ENCODE results near the gene MCM8.

The MCM8 gene

GRCh38 chr20:6034134-6034969, 83.9 kb downstream of the MCM8 start:
- Mint-ChIP-seq H3K27ac (peak overlapping the region; percentile 13), H3K27me3 (ENCODE audit: low read depth, poor library complexity) (no peaks in the 10 kb centered on the region), H3K36me3 (ENCODE audit: low read depth) (peaks cover 54% of the 10 kb centered on the region), H3K4me3 (no peak overlapping the region), H3K9me3 (no peaks in the 10 kb centered on the region), H3K4me1 (peaks cover 9% of the 10 kb centered on the region)
- no peak for TF ChIP-seq CTCF (IDR thresholded peaks at IDR 0.05)
- DNase-seq = no peak

GRCh38 chr20:6036213-6036612, 85.8 kb downstream of the MCM8 start:
- no peaks in the 10 kb centered on the region for H3K9me3 Mint-ChIP-seq
- TF ChIP-seq CTCF (IDR thresholded peaks at IDR 0.05) = no peak
- H3K27me3 Mint-ChIP-seq (ENCODE audit: low read depth, poor library complexity) = no peaks in the 10 kb centered on the region
- H3K36me3 Mint-ChIP-seq (ENCODE audit: low read depth) = peaks cover 63% of the 10 kb centered on the region
- peaks cover 9% of the 10 kb centered on the region for H3K4me1 Mint-ChIP-seq
- DNase-seq = no peak
- no peak overlapping the region for H3K4me3 Mint-ChIP-seq
- no peak overlapping the region for H3K27ac Mint-ChIP-seq

DNA sequence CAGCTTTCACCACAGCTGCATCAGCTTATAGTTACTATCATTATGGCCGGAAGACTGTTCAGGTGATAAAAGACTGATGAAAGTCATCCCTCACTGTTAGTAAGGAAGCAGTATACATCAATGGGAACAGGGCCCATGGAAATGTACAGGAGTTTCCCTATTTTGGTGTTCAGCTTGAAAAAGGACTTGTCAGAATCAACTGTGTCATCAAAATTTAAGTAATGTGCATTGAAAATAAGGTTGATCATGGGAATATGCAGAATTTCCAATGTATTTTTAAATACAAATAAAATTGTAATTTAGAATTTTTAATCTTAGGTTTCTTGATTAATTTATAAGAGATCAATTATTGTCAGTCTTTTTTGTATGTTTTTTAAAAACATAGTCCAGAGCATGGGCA, 86.6 kb downstream of the MCM8 start:
- Mint-ChIP-seq H3K36me3 (ENCODE audit: low read depth) (peaks cover 65% of the 10 kb centered on the region), H3K4me1 (peaks cover 8% of the 10 kb centered on the region), H3K9me3 (no peaks in the 10 kb centered on the region), H3K27ac (peak overlapping the region; percentile 16), H3K27me3 (ENCODE audit: low read depth, poor library complexity) (no peaks in the 10 kb centered on the region), H3K4me3 (no peak overlapping the region)
- DNase-seq = no peak
- TF ChIP-seq CTCF (IDR thresholded peaks at IDR 0.05) = no peak

DNA sequence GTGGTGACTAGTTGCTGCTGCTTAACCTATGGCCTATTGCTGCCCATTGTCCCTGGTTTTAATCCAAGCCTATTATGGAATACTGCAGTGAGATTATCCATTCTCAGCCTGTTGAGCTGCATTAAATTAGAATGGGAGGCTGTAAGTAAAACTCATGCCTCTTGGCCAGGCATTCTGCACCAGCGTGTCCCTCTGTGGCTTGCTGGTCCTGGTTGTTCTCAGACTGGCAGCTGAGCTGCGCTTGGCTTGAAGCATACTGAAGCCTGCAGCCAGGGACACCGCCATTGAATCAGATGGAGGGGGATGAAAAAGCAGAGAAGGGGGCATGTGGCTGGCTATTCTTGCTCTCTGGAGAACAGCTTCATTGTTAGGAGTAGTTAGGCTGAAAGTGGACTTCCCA, 87.8 kb downstream of the MCM8 start:
- no peak for TF ChIP-seq CTCF (IDR thresholded peaks at IDR 0.05)
- no peak for DNase-seq
- no peak overlapping the region for H3K4me3 Mint-ChIP-seq
- H3K27me3 Mint-ChIP-seq (ENCODE audit: low read depth, poor library complexity) = no peaks in the 10 kb centered on the region
- H3K9me3 Mint-ChIP-seq = no peaks in the 10 kb centered on the region
- peak overlapping the region; percentile 80 for H3K27ac Mint-ChIP-seq
- peaks cover 66% of the 10 kb centered on the region for H3K36me3 Mint-ChIP-seq (ENCODE audit: low read depth)
- no peaks in the 10 kb centered on the region for H3K4me1 Mint-ChIP-seq

- no peaks in the 10 kb centered on the region for H3K4me1 Mint-ChIP-seq
- peak overlapping the region; percentile 90 for H3K27ac Mint-ChIP-seq
- peaks cover 68% of the 10 kb centered on the region for H3K36me3 Mint-ChIP-seq (ENCODE audit: low read depth)
- no peak for DNase-seq
- no peak for TF ChIP-seq CTCF (IDR thresholded peaks at IDR 0.05)
- peaks cover 4% of the 10 kb centered on the region for H3K27me3 Mint-ChIP-seq (ENCODE audit: low read depth, poor library complexity)
- H3K4me3 Mint-ChIP-seq = no peak overlapping the region
- H3K9me3 Mint-ChIP-seq = no peaks in the 10 kb centered on the region
Measured at GRCh38 chr20:6039766-6040165, 89.3 kb downstream of the MCM8 start.

DNA sequence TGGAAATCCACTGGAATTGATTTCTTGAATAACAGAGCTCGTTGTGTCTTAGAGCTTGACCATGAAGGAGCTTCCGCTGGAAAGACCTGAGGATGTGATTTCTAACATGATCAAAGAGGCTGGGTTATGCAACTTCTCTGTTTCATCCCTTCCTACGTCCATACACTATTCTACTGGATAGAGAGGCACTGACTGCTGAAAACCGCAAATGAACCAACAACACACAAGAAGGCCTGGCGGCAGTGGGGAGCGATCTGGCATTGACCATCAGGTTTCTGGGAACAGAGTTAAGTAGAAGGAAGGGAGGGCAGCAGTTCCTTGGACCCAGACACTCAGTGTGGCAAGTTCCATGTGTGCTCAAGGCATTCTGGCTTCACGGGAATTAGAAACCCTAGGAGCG, 90.1 kb downstream of the MCM8 start:
- Mint-ChIP-seq H3K36me3 (ENCODE audit: low read depth) (peaks cover 64% of the 10 kb centered on the region), H3K27me3 (ENCODE audit: low read depth, poor library complexity) (peaks cover 4% of the 10 kb centered on the region), H3K9me3 (no peaks in the 10 kb centered on the region), H3K4me3 (no peak overlapping the region), H3K4me1 (no peaks in the 10 kb centered on the region), H3K27ac (peak overlapping the region; percentile 90)
- no peak for TF ChIP-seq CTCF (IDR thresholded peaks at IDR 0.05)
- DNase-seq = no peak
